ENCODE measurements around the gene ZNF750.

Gene ZNF750

GRCh38 chr17:82793974-82794630, 45.7 kb downstream of the ZNF750 start:
- TF ChIP-seq CTCF (IDR thresholded peaks at IDR 0.05; ENCODE audit: borderline replicate concordance, insufficient read depth, low read depth, low read length) = no peak
- H3K4me3 ChIP-seq (ENCODE audit: low read depth, low read length) = no peak overlapping the region

GRCh38 chr17:82791532-82791931, 48.3 kb downstream of the ZNF750 start:
- TF ChIP-seq CTCF (IDR thresholded peaks at IDR 0.05; ENCODE audit: borderline replicate concordance, insufficient read depth, low read depth, low read length) = no peak
- H3K4me3 ChIP-seq (ENCODE audit: low read depth, low read length) = no peak overlapping the region

- no peak overlapping the region for H3K4me3 ChIP-seq (ENCODE audit: low read depth, low read length)
- TF ChIP-seq CTCF (IDR thresholded peaks at IDR 0.05; ENCODE audit: borderline replicate concordance, insufficient read depth, low read depth, low read length) = no peak
These were observed 49.4 kb downstream of the ZNF750 start for GRCh38 chr17:82790391-82790790.

GRCh38 chr17:82789806-82790205, 50.0 kb downstream of the ZNF750 start:
- no peak for TF ChIP-seq CTCF (IDR thresholded peaks at IDR 0.05; ENCODE audit: borderline replicate concordance, insufficient read depth, low read depth, low read length)
- H3K4me3 ChIP-seq (ENCODE audit: low read depth, low read length) = no peak overlapping the region

- no peak for TF ChIP-seq CTCF (IDR thresholded peaks at IDR 0.05; ENCODE audit: borderline replicate concordance, insufficient read depth, low read depth, low read length)
- no peak overlapping the region for H3K4me3 ChIP-seq (ENCODE audit: low read depth, low read length)
These were observed 50.7 kb downstream of the ZNF750 start for GRCh38 chr17:82789051-82789592.

- no peak for TF ChIP-seq CTCF (IDR thresholded peaks at IDR 0.05; ENCODE audit: borderline replicate concordance, insufficient read depth, low read depth, low read length)
- no peak overlapping the region for H3K4me3 ChIP-seq (ENCODE audit: low read depth, low read length)
These were observed 51.4 kb downstream of the ZNF750 start for GRCh38 chr17:82788206-82789001.
